ENCODE data around the gene GTF3C2. TPM values are rescaled to one million over a fixed set of nuclear protein-coding genes. Genes with fewer than 3 reads are reported as not detected.

GTF3C2 gene
- total and polyA plus RNA-seq, 2 of the 4 experiments (the other 2 are of a cell fraction), result 25.5 to 36.9 TPM

GRCh38 chr2:27312152-27312551 lies 44.4 kb downstream of the GTF3C2 start:
- H3K36me3 ChIP-seq (ENCODE audit: control insufficient read depth, insufficient read depth, low read length), result peaks cover 23% of the 10 kb centered on the region

More at GRCh38 chr2:27312152-27312551, 44.4 kb downstream of the GTF3C2 start:
- dilution Hi-C loops (cut with HindIII; ENCODE audit: low sequenced_read_pairs, unreplicated experiment) (no loop called here), in situ Hi-C loops (cut with MboI; ENCODE audit: low sequenced_read_pairs) (no loop called here), intact Hi-C loops (cut with micrococcal nuclease) (no loop called here)
- no CpG with 5 or more reads among the region's 3 CpGs for WGBS, 2 experiments (ENCODE audit: extremely low coverage in 2 of 2, insufficient read length in 1 of 2)
- Histone ChIP-seq H3K9me1 (ENCODE audit: insufficient read depth, low read length) (peaks cover under 1% of the 10 kb centered on the region; the same call in 1 of the 2 replicates), H3K79me1 (ENCODE audit: low read depth in 1 of 2, low read length in 2 of 2) (peaks cover under 1 to 2% of the 10 kb centered on the region in 2 experiments; a peak in 1 of 4 replicates), H4K20me1 (ENCODE audit: insufficient read depth, low read length) (peaks cover 6% of the 10 kb centered on the region), H4K5ac (ENCODE audit: low read depth, low read length) (no peak overlapping the region), H2BK15ac (ENCODE audit: low read depth, low read length) (no peak overlapping the region), H3K4me1 (ENCODE audit: control insufficient read depth, insufficient read depth, low read length) (no peaks in the 10 kb centered on the region), H3K18ac (ENCODE audit: low read depth, low read length) (no peak overlapping the region), H3K9me3 (ENCODE audit: control insufficient read depth, insufficient read depth, low read length) (no peaks in the 10 kb centered on the region), H3K27ac (ENCODE audit: insufficient read depth, low read length) (no peak overlapping the region), H3K27me3 (ENCODE audit: control insufficient read depth, insufficient read depth, low read length) (peaks cover 15% of the 10 kb centered on the region), H2AK5ac (ENCODE audit: low read depth, low read length) (no peak overlapping the region), H3K9ac (ENCODE audit: low read depth, low read length) (no peak overlapping the region), H3K4me2 (ENCODE audit: low read depth, low read length) (no peak overlapping the region), H2AK9ac (replicated peaks; ENCODE audit: low read depth, low read length, poor library complexity) (no peak overlapping the region), H2BK120ac (ENCODE audit: low read depth, low read length) (no peak overlapping the region), H2BK5ac (ENCODE audit: low read depth, low read length, poor library complexity, severe bottlenecking) (no peak overlapping the region), H2BK20ac (ENCODE audit: low read depth, low read length) (no peak overlapping the region), H3K23ac (ENCODE audit: low read depth, low read length) (no peak overlapping the region), H3K14ac (replicated peaks; ENCODE audit: low read depth, low read length) (no peak overlapping the region), H2AFZ (replicated peaks; ENCODE audit: low read length, poor library complexity) (no peak overlapping the region), H3K56ac (ENCODE audit: extremely low read depth, insufficient read depth, low read length) (no peak overlapping the region), H3K4me3 (ENCODE audit: insufficient read depth, low read depth, low read length) (no peak overlapping the region), H3K4ac (ENCODE audit: low read depth, low read length) (no peak overlapping the region), H4K8ac (ENCODE audit: low read depth in 2 of 2, low read length in 2 of 2) (no peak overlapping the region), H4K91ac (ENCODE audit: insufficient read depth, low read depth, low read length) (no peak overlapping the region)
- TF ChIP-seq RCOR1 (IDR thresholded peaks at IDR 0.05; ENCODE audit: insufficient replicate concordance, low read length) (no peak), CEBPB (IDR thresholded peaks at IDR 0.05; ENCODE audit: low read depth, low read length) (no peak), NFE2L2 (IDR thresholded peaks at IDR 0.05; ENCODE audit: low read depth, low read length) (no peak), POLR2A (IDR thresholded peaks at IDR 0.05; ENCODE audit: low read depth, low read length) (no peak), MAFK (IDR thresholded peaks at IDR 0.05; ENCODE audit: low read depth, low read length) (no peak), BHLHE40 (IDR thresholded peaks at IDR 0.05; ENCODE audit: low read depth, low read length) (no peak), SMC3 (IDR thresholded peaks at IDR 0.05; ENCODE audit: low read depth, low read length) (no peak), ELK1 (IDR thresholded peaks at IDR 0.05; ENCODE audit: borderline replicate concordance, low read depth, low read length) (no peak), RAD21 (IDR thresholded peaks at IDR 0.05; ENCODE audit: low read length) (no peak), MAZ (IDR thresholded peaks at IDR 0.05; ENCODE audit: borderline replicate concordance, low read depth, low read length) (no peak), CHD1 (IDR thresholded peaks at IDR 0.05; ENCODE audit: low read depth, low read length) (no peak), RFX5 (IDR thresholded peaks at IDR 0.05; ENCODE audit: low read depth, low read length) (no peak), CTCF (conservative IDR thresholded peaks at IDR 0.05; ENCODE audit: low read depth, low read length) (no peak), USF2 (IDR thresholded peaks at IDR 0.05; ENCODE audit: low read depth, low read length) (no peak), FOS (IDR thresholded peaks at IDR 0.05; ENCODE audit: low read depth, low read length) (no peak), MXI1 (IDR thresholded peaks at IDR 0.05; ENCODE audit: borderline replicate concordance, low read depth, low read length) (no peak)
- POLR2A ChIA-PET (ENCODE audit: unreplicated experiment), result no interaction called here
- DNase-seq (no peak), ATAC-seq (ENCODE audit: low read depth) (no peak)
- no TSS peak for BruUV-seq (replicated peaks)
- CTCF ChIA-PET, result interaction anchor here (0.6 kb wide), 1 partner anchor 60 kb away, joined by 3 read pairs; no protein-coding TSS in a partner anchor

Measured in IMR-90 (cell line).